LNCAP (cell line): ENCODE results near the gene MIOS.

ENCODE experiments used
- CTCF ChIP-seq: fragments of 450-650 bp; IDR thresholded peaks from 2 replicates; pipeline ENCODE4 v1.5.1; 2017; ENCODE audit warnings: mild to moderate bottlenecking

The MIOS gene

GRCh38 chr7:7554649-7555575, 11.8 kb upstream of the MIOS start:
- TF ChIP-seq CTCF = no peak

- no peak for TF ChIP-seq CTCF
These were observed 9.8 kb upstream of the MIOS start for GRCh38 chr7:7556852-7557251.

GRCh38 chr7:7557252-7557651, 9.4 kb upstream of the MIOS start:
- TF ChIP-seq CTCF = no peak

- no peak for TF ChIP-seq CTCF
These were observed 3.9 kb upstream of the MIOS start for GRCh38 chr7:7562736-7563135.

GRCh38 chr7:7563269-7563668, 3.4 kb upstream of the MIOS start:
- no peak for TF ChIP-seq CTCF

GRCh38 chr7:7563813-7564212, 2.9 kb upstream of the MIOS start:
- no peak for TF ChIP-seq CTCF

- no peak for TF ChIP-seq CTCF
These were observed 2.3 kb upstream of the MIOS start for GRCh38 chr7:7564323-7564780.
